COLO829 (cell line): ENCODE data around the gene ADAMTSL1.

Experiments
- DNase-seq: peaks from one replicate; pipeline ENCODE4 v3.0.0; 2012; ENCODE audit warnings: low spot score

ADAMTSL1 gene

GRCh38 chr9:18666986-18667772 is 193.2 kb downstream of the ADAMTSL1 start:
- DNase-seq: no peak

- DNase-seq: no peak
These were observed 195.0 kb downstream of the ADAMTSL1 start for GRCh38 chr9:18668944-18669343.

DNA sequence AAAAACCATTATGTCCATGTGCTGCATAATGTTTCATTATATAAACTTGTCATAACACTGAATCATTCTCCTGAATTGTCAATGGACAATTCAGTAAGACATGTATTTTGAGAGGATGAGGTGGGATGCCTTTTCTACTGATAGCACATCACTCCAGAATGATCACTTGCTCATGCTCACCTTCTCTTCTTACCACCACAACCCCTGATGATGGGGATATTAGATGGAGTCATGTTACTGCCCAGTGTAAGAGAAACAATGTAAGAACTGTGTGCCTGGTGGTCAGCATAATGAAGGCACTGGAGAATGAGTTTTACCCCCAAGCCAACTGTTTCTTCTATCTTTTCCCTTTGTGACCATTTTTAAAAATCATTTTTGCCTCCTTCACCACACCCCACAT is 198.8 kb downstream of the ADAMTSL1 start:
- no peak for DNase-seq

DNA sequence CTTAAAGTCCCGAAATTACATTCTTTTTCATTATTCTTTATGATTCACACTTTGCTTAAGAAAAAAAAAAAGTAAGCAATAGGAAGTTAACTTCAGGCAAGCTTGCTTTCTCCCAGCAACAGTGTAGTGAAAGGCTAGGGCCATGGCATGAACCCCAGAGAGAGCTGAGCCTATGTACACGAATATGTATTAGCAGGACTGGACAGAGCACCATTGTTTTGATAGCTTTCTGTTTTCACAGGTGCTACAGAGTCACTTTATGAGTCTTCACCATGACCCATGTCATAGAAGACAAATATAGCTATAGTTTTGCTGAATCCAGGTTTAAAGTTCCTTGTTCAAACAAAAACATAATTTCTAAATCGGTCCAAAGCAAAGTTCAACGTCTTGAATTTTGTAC is 199.2 kb downstream of the ADAMTSL1 start:
- no peak for DNase-seq

DNA sequence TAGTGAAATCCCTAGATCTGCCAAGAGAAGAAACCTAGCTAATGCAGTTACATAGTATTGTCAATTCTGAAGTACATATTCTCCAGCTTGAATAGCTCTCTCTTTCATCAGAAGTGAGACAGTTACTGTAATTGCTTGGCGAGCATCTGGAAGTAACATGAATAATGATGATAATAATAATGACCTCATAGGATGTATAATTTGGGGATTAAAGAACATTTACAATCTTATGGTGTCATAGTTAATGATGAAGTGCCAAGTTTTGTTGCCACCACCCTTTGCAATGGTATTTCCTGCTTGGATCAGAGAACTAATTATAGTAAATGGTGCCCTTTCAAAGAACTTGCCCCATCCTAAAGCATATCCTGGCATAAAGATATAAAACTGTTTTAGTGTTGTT is 201.4 kb downstream of the ADAMTSL1 start:
- no peak for DNase-seq

DNA sequence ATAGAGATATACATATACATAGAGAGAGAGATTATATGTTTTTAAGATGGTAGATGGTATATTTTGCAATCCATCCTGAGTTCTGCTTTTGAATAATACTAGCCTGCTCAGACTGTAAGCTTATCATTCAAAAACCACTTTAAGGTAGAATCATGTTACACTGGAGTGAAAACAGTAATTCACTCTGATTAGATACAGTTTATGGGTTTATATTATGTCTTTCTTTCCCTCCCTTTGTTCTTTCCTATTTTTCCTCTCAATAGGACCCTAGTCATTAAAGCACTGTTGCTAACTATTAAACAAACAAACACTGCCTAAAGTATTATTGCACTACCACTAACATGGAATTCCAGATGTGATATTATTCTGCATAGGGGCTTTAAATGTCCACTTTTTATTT is 202.0 kb downstream of the ADAMTSL1 start:
- DNase-seq: no peak

DNA sequence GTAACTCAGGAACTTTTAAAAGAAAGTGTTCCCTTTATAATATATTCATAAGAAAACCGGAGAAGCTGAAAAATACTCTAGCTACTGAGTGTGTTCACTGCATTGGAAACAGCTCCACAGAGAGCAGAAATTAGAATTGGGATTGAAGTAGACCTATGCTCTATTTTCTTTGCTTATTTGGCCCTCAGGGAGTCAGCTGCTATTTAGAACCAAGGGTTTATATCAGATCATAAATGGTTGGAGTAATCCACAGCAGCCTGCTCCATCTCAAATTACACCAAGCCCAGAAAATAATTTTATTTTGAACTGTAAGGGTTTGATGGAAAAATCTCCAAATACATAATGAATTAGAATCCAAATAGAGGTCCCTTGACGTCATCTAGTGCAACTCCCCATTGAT is 202.6 kb downstream of the ADAMTSL1 start:
- no peak for DNase-seq

DNA sequence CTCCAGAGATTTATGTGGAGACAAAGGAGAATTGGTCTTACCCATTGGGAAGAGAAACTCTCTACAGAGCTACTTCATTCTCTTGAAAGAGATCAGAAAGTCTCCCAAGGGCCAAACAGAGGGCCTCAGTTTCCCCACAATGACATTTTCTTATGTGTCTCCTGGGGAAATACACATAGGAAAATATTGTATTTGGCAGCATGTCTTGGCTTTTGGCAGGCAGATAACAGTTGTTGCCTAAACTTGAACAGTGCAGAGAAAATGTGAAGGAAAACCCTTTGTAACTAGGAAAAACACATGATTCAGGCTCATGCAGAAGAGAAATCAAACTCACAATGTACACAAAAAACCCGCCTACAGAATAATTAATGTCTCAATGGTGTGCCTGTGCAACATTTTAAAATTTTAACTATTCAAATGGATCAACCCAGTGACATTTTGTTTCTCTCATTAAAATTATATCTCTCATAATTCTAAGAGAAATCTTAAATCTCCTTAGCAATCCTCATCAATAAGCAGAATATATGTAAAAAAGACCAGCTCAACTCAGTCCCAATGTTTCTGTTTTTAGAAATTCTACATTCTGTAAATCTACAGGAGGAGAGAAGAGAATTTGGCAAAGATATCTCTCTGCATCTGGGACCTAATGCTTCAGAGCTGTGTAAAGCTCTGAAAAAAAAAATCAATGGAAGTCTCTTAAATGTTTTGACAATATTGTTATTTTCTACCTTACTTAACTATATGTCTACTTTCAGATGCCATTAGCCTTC is 205.1 kb downstream of the ADAMTSL1 start:
- DNase-seq: no peak

DNA sequence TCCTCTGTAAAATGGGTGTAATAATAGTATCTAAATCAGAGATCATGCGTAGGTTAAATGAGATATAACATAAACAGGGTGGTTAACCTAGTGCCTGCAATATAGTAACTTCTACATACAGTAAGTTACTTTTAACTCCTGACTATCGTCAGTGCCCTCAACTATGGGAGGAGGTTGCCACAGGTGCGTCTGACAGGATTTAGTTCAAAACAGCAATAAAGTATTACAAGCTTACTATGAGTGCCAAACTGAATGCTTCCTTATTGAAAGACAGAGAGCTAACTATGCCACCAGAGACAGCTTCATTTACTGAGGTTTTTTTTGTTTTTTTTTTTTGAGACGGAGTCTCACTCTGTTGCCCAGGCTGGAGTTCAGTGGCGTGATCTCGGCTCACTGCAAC is 209.0 kb downstream of the ADAMTSL1 start:
- DNase-seq: no peak

DNA sequence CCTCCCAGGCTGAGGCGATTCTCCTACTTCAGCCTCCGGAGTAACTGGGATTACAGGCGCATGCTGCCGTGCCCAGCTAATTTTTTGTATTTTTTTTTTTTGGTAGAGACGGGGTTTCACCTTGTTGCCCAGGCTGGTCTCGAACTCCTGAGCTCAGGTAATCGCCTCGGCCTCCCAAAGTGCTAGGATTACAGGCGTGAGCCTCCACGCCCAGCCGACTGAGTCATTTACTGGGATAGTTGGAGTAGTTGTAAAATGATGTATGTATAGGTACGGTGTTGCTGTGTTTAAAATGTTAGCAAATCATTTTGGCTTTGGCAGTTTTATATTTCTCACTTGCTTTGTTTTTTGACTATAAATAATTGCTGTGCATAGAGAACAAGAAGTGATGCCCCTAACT is 209.4 kb downstream of the ADAMTSL1 start:
- no peak for DNase-seq

- DNase-seq: no peak
These were observed 209.9 kb downstream of the ADAMTSL1 start for GRCh38 chr9:18683851-18684250.

- DNase-seq: no peak
These were observed 210.8 kb downstream of the ADAMTSL1 start for GRCh38 chr9:18684593-18685317.

GRCh38 chr9:18688581-18689565 is 214.9 kb downstream of the ADAMTSL1 start:
- DNase-seq: no peak

GRCh38 chr9:18689921-18690320 is 216.0 kb downstream of the ADAMTSL1 start:
- no peak for DNase-seq

DNA sequence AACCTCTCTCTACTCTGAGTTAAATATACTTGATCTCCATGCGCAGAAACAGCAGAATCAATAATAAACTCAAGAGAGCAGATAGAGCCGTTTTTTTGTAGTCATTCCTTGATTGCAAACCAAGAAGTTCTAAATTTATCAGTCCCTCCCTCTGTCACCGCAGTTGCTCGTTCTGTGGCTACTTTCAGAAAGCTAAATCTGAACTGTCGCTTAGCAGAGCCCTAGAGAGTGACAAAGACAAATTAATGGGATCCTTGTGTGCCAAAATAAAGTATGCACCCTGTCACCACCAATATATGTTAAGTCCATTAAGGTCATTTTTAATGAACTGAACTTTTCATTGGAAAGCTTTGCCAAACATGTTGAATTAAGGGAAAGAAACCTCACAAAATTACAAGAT is 218.3 kb downstream of the ADAMTSL1 start:
- DNase-seq: no peak

GRCh38 chr9:18692962-18693361 is 219.0 kb downstream of the ADAMTSL1 start:
- no peak for DNase-seq

GRCh38 chr9:18694959-18695668 is 221.2 kb downstream of the ADAMTSL1 start:
- no peak for DNase-seq

DNA sequence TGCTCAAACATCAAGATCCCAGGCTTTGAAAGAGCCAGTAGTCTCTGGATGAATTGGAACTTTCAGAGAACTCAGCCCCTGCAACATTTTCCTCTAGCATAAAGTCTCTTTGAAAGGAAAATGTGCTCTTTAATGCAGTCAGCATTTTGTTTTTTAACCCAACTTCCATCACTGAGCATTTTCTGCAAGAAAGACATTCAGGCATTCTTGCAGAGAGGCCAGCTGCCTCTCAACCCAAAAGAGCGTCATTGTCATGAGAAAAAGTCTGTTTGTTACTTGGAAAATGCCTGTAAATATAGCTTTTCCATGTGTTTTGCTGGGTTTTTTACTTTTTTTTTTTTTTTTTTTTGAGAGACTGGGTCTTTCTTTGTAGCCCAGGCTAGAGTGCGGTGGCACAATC is 225.0 kb downstream of the ADAMTSL1 start:
- DNase-seq: no peak

GRCh38 chr9:18699764-18700163 is 225.8 kb downstream of the ADAMTSL1 start:
- DNase-seq: no peak

DNA sequence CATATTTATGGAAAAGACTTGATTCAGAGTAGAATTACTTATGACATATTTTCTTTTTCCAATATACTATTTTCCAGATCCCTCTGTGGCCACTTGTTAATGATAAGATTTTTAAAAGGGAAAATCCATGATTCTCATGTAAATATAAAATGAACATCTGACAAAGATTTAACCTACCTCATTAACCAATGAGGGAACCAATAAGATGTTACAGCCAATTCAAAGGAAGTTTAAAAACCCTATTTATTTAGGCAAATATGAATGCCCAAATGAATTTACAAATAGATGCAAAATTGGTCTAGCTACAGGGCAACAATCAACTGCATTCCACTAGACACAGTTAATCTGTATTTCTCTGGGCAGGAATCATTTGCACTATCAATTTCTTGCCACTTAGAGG is 226.8 kb downstream of the ADAMTSL1 start:
- DNase-seq: no peak
